Ectodermal cell (in vitro differentiated cells): Measurements from ENCODE around the gene SPR.

Source experiments
- H3K27ac ChIP-seq: 2 replicates; pipeline ENCODE4 v1.7.0; 2013; ENCODE audit warnings: mild to moderate bottlenecking, low read depth, low read length; ENCODE audit not compliant: insufficient read depth, poor library complexity, severe bottlenecking
- H3K27me3 ChIP-seq: 2 replicates; pipeline ENCODE4 v1.7.0; 2013; ENCODE audit warnings: mild to moderate bottlenecking, low read length; ENCODE audit not compliant: insufficient read depth, control insufficient read depth, poor library complexity, severe bottlenecking
- H3K36me3 ChIP-seq: one replicate; pipeline ENCODE4 v1.7.0; 2013; ENCODE audit warnings: low read length; ENCODE audit not compliant: control insufficient read depth, insufficient read depth
- H3K4me1 ChIP-seq: one replicate; pipeline ENCODE4 v1.7.0; 2013; ENCODE audit warnings: low read length; ENCODE audit not compliant: control insufficient read depth, insufficient read depth
- H3K4me3 ChIP-seq: 2 replicates; pipeline ENCODE4 v1.7.0; 2013; ENCODE audit warnings: low read depth, low read length, control low read depth; ENCODE audit not compliant: insufficient read depth
- H3K9me3 ChIP-seq: 2 replicates; pipeline ENCODE4 v1.7.0; 2013; ENCODE audit warnings: mild to moderate bottlenecking, low read length, moderate library complexity; ENCODE audit not compliant: control insufficient read depth
- WGBS, 2 experiments: methylation state at CpG; one replicate each; pipeline ENCODE4 v1.1.7; 2013; ENCODE audit warnings: missing lambda C conversion rate in 2 of 2; 5-methylcytosine and 5-hydroxymethylcytosine counted together

Gene SPR

DNA sequence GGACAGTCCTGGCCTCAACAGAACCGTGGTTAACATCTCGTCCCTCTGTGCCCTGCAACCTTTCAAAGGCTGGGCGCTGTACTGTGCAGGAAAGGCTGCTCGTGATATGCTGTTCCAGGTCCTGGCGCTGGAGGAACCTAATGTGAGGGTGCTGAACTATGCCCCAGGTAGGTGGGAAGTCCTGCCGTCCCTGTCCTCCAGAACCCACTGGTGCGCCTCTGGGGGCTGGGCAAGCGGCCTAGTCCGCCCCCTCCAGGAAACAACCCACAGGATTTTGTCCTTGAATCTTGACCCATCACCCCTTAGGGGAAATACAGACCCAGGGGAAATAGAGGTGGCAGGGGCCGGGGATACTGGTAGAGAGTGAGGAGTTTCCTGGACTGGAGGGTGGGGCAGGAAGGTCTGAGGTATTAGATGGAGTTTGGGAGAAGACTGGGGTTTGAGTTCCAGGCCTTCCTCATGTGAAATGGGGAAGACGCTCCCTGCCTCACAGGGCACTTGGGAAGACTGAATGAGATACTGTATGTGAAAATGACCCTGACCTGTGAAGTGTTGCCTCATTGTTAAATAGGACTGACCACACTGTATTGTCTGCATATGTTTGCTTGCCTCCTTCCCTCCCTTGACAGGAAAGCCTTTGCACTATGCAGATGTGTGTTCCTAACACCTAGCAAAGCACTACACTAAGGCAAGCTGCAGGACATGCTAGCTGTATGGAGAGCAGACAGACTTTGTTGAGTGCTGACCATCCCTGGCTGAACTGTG is 1.4 kb downstream of the SPR start:
- no peaks in the 10 kb centered on the region for H3K36me3 ChIP-seq
- no peak overlapping the region for H3K27ac ChIP-seq
- 90 to 92% methylated on average over 11 of the region's 11 CpGs for WGBS, 2 experiments
- H3K27me3 ChIP-seq, result peaks cover 58% of the 10 kb centered on the region
- no peak overlapping the region for H3K4me3 ChIP-seq
- H3K4me1 ChIP-seq, result no peaks in the 10 kb centered on the region
- no peaks in the 10 kb centered on the region for H3K9me3 ChIP-seq

- 88 to 90% methylated on average over 4 of the region's 4 CpGs for WGBS, 2 experiments
- Histone ChIP-seq H3K4me3 (no peak overlapping the region), H3K27me3 (peaks cover 56% of the 10 kb centered on the region), H3K36me3 (no peaks in the 10 kb centered on the region), H3K4me1 (peaks cover 3% of the 10 kb centered on the region), H3K9me3 (no peaks in the 10 kb centered on the region), H3K27ac (no peak overlapping the region)
Measured at GRCh38 chr2:72889991-72890390, 2.8 kb downstream of the SPR start.

DNA sequence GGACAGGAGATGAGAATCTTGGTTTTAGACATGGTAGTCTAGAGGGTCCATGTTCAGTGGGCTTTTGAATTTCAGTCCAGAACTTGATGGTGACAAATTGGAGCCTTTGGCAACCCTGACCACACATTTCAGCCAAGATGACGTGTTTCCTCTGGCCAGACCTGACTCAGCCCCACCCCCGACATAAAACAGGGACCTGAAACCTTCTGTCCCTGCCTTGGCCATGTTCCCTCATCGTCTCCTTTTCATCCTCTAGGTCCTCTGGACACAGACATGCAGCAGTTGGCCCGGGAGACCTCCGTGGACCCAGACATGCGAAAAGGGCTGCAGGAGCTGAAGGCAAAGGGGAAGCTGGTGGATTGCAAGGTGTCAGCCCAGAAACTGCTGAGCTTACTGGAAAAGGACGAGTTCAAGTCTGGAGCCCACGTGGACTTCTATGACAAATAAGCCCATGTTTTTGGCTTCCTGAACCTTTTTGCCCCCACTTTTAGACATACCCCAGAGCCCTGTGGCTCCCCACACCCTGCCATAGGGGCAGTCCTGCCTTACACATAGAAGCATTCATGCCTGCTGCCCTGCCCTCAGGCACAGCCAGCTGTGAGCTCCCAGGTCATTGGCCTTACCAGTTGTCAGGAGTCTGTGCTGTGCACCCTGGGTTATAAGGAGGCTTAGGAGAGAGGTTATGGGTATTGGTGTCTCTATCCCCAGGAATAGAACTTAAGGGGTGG is 4.0 kb downstream of the SPR start:
- Histone ChIP-seq H3K36me3 (no peaks in the 10 kb centered on the region), H3K27ac (no peak overlapping the region), H3K9me3 (no peaks in the 10 kb centered on the region), H3K4me1 (peaks cover 8% of the 10 kb centered on the region), H3K27me3 (peaks cover 56% of the 10 kb centered on the region), H3K4me3 (no peak overlapping the region)
- WGBS, 2 experiments, result 86 to 87% methylated on average over 8 of the region's 8 CpGs

DNA sequence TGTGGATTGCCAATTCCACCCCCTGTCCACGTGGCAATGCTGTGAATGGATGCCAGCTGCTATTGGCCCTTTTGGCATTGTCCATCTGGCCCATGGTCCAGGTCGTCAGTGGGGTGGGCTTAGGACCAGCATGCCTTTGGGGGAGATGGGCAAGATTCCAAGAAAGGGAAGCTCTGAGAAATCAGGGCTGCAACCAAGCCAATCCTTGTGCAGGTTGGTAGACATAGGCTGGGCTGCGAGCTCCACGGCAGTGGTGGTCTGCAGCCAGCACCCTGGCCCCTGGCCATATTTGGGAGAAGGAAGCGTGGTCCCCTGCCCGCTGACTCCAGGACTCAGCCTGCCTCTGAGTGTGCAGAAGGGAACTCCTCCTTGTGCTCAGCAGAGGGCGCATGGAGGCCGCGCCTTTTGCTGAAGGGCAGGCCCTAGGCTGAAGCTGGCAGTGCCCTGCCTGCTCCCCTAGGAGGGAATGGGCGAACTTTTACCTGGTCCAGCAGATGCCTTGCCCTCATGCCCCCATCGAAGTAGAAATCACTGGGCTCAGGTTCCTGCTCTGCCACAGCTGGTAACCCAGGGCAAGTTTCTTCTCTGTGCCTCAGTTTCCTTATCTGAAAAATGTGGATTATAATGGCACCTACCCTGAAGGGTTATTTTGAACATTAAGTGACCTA is 5.4 kb downstream of the SPR start:
- Histone ChIP-seq H3K4me1 (peaks cover 8% of the 10 kb centered on the region), H3K4me3 (no peak overlapping the region), H3K36me3 (no peaks in the 10 kb centered on the region), H3K27ac (no peak overlapping the region), H3K9me3 (no peaks in the 10 kb centered on the region), H3K27me3 (peaks cover 50% of the 10 kb centered on the region)
- 18 to 19% methylated on average over 11 of the region's 11 CpGs for WGBS, 2 experiments

DNA sequence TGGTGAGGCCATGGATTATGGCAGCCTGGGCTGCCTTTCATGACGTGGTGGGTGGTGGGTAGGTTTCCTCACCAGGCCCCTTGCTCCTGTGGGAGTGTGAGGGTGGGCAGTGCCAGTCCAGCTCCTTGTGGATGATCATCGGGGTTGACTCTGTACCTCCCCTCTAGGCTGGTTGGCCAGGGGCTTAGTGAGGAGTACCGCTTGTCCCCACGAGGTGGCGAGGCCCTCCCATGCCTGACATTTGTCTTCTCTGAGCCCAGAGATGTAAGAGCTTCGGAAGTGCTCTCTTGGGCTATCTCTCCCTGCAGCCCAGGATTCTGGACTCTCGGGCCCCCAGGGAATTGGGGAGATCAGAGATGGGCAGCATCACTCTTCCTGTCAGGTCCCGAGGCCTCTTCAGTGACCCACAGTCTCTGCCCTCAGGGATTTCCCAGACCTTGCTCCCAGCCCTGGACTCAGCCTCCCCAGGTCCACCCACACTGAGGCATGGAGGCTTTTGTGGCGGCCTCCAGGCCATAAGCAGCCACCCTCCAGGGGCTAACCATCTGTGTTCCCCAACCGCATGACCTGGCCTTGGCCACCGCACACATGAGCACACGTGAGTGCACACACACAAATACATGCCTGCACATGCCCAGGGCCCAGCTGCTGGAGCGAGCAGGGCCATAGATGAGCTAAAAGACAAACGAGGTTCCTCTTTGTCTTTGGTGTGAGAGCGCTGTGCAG is 6.5 kb downstream of the SPR start:
- 52 to 54% methylated on average over 15 of the region's 15 CpGs for WGBS, 2 experiments
- H3K27me3 ChIP-seq, result peaks cover 45% of the 10 kb centered on the region
- H3K9me3 ChIP-seq, result no peaks in the 10 kb centered on the region
- no peaks in the 10 kb centered on the region for H3K36me3 ChIP-seq
- H3K4me3 ChIP-seq, result no peak overlapping the region
- no peak overlapping the region for H3K27ac ChIP-seq
- H3K4me1 ChIP-seq, result peaks cover 11% of the 10 kb centered on the region

DNA sequence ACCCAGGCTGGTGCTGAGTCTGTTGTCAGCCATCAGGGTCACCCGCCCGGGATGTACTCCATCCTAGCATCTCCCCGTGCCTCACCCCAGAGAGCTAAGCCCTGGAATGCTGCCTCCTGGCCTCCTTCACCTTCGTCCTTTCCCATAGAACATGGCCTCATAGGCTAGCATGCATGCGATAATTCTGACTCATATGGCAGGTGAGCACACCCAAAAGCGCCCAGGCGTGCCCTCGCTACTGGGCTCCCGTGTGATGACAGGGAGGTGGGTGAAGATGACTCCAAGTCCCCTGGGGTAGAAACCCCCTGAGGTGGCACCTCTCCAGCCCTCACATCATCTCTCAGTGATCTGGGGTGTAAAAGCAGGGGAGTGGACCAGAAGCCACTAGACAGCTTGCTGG is 7.3 kb downstream of the SPR start:
- Histone ChIP-seq H3K4me3 (no peak overlapping the region), H3K27me3 (peaks cover 40% of the 10 kb centered on the region), H3K36me3 (no peaks in the 10 kb centered on the region), H3K4me1 (peaks cover 11% of the 10 kb centered on the region), H3K9me3 (no peaks in the 10 kb centered on the region), H3K27ac (no peak overlapping the region)
- 91 to 94% methylated on average over 9 of the region's 9 CpGs for WGBS, 2 experiments

DNA sequence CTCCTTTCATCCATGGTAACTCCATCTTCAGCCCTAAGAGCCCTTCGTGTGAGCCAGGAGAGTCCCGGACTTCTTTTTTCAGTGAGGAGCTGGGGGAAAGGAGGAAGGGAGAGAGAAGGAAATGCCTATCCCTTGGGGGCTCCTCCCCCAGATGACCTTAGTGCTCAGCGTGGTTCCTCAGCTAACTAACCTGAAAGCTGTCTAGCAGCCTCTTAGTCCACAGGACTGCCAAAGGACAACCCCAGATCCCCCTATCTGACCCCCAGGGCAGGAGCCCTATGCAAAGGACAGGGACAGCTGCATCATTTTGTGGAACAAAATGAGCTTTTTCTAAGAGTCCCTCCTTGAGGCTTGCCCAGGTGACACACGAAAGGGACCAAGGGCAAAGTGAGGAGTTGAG is 7.9 kb downstream of the SPR start:
- Histone ChIP-seq H3K4me1 (peaks cover 11% of the 10 kb centered on the region), H3K27me3 (peaks cover 38% of the 10 kb centered on the region), H3K9me3 (no peaks in the 10 kb centered on the region), H3K4me3 (no peak overlapping the region), H3K36me3 (no peaks in the 10 kb centered on the region), H3K27ac (no peak overlapping the region)
- WGBS, 2 experiments, result 27 to 29% methylated on average over 4 of the region's 4 CpGs

GRCh38 chr2:72895759-72896281 is 8.6 kb downstream of the SPR start:
- peaks cover 38% of the 10 kb centered on the region for H3K27me3 ChIP-seq
- H3K9me3 ChIP-seq, result no peaks in the 10 kb centered on the region
- no peaks in the 10 kb centered on the region for H3K36me3 ChIP-seq
- no peak overlapping the region for H3K4me3 ChIP-seq
- H3K27ac ChIP-seq, result no peak overlapping the region
- H3K4me1 ChIP-seq, result peaks cover 11% of the 10 kb centered on the region
- 64 to 67% methylated on average over 16 of the region's 16 CpGs for WGBS, 2 experiments

GRCh38 chr2:72896446-72896845 is 9.2 kb downstream of the SPR start:
- Histone ChIP-seq H3K27me3 (peaks cover 44% of the 10 kb centered on the region), H3K9me3 (no peaks in the 10 kb centered on the region), H3K4me1 (peaks cover 11% of the 10 kb centered on the region), H3K36me3 (no peaks in the 10 kb centered on the region), H3K27ac (no peak overlapping the region), H3K4me3 (no peak overlapping the region)
- 94 to 95% methylated on average over 4 of the region's 4 CpGs for WGBS, 2 experiments
